NCI-H187 treated with DMSO at 0.1 percent for 48 hours (cell line): ENCODE results near the gene TOP2B.

Experiments used
- DNase-seq: peaks from one replicate; lab custom pipeline; 2025; lab: John Stamatoyannopoulos, UW

The TOP2B gene

DNA sequence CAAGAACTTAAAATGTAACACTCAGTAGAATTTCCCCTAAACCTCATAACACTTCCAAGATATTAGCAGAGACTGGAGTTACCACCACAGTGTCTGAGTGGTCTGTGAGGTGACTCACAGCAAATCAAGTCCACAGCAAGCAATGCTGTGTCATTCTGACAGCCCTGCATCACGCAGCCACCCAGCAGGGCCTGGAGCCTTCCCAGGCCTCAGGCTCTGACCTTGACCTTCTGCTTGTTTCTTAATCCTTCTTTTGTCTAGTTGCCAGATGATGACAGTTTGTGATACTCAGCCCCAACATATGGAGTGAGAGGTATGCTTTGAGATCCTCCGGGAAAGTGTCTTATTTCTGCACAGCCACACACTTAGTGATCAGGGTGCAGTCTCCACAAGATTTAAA lies 82.5 kb downstream of the TOP2B start:
- DNase-seq: no peak

DNA sequence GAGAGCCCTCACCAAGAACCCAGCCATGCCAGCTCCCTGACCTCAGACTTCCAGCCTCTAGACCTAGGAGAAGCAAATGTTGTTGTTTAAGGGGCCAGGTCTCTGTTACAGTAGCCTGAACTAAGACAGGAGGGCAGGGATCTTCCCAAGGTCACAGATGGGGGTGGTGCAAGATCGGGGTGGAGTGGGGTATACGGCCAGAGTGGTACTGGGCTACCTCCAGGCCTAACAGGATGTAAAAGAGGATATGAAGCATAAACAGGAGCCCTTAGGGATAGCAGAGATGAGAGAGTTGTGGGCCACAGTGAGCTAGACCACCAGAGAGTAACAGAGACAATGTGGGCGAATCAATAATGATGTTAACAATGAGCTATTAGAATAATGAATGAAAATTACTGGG lies 82.9 kb downstream of the TOP2B start:
- DNase-seq: no peak

DNA sequence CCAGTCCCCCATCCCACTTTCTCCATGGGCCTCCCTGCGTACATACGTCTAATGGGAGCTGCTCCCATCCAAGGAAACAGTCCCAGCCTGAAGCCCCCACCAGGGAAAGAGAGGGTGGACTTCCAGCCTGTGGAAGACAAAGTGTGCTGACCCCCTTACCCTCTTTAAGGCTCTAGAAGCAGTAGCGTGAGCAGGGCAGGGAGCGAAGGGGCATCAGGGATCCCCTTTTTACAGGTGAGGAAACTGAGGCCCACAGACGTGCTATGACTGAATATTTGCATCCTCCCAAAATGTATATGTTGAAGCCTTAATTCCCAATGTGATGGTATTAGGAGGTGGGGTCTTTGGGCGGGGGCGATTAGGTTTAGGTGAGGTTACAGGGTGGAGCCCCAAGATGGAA lies 83.4 kb downstream of the TOP2B start:
- no peak for DNase-seq

DNA sequence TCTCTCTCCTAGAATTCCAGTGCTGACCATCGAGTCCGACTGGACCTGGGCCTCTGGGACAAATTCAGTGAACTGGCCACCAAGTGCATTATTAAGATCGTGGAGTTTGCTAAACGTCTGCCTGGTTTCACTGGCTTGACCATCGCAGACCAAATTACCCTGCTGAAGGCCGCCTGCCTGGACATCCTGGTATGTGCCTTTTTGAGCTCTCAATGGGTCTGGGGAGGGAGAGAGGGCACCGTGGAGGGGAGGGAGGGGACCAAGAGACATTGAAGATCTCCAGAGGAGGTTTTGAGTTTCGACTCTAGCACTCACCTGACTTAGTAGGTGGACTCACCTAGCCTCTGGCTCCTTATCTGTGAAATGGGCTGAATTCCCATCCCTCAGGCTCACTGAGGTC lies 84.2 kb downstream of the TOP2B start:
- DNase-seq: no peak

DNA sequence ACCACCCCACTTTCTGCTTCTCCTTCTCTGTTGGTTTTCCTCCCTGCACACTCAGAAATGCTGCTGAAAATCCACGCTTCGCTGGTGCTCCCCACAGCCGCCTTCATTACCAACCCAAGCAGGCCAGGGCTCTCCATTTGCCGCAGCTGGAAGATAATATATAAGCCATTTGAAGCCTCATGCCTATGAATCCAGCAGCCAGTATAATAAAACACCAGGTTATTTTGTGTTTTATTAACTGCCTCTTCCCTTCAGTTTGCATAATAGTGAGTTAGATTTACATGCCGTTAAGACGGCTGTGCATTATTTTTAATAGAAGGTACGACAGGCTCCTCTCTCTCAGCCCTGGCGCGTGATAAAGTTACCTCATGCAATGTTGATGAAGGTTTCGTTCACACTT lies 86.6 kb downstream of the TOP2B start:
- DNase-seq: no peak

DNA sequence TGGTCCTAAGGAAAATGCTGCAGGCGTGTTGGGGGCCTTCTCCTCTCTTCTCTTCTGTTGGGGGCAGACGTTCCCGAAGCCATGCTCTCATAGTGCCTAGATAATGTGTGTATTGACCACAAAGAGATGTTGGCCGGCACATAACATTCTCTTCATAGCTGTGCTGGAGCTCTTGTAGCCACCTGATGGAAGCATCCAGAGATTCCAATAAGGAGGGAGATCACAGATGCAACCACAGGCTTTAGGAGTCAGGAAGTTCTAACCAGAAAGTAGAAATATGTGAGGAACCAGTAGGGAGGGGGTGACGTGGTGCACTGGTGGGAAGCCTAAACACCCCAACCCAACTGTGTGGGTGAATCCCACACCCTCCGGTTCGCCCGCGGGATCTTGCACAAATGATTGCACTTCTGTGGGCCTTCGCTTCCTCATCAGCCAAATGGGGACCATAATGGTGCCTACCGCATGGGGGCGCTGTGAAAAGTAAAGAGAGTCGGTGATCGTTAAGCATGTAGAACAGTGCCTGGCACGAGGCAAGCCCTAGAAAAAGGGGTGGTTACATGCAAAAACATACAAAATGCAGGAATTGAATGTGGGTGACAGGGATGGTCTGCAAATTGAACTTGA lies 87.8 kb downstream of the TOP2B start:
- no peak for DNase-seq

DNA sequence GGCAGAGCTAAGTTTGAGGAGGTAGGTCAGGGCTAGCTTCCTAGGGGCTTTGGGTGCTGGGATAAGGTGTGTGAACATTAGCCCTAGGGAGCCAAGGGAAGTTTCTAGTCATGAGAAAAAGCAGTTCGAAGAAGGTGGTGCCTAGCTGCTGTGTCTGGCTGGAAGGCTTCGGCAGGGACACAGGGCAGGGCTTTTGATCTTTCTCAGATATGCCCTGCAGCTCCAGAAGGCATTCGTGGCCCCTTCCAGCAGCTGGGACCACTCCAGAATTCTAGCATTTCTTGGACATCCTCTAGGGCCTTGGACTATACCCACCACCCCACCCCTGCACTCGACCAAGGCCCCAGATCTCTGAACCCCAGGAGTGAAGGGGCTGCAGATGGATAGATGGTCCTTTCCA lies 88.6 kb downstream of the TOP2B start:
- no peak for DNase-seq

DNA sequence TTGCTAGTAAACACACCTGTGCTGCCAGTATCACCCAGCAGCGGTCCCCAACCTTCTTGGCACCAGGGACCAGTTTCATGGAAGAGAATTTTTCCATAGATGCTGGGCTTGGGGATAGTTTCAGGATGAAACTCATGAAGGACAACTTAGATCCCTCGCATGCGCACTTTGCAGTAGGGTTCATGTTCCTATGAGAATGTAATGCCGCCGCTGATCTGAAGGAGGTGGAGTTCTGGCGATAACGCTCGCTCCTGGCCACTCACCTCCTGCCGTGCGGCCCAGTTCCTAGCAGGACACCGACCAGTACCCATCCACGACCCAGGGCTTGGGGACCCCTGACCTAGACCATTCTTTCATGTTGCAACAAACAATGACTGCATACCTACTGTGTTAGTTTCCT lies 89.7 kb downstream of the TOP2B start:
- DNase-seq: no peak

DNA sequence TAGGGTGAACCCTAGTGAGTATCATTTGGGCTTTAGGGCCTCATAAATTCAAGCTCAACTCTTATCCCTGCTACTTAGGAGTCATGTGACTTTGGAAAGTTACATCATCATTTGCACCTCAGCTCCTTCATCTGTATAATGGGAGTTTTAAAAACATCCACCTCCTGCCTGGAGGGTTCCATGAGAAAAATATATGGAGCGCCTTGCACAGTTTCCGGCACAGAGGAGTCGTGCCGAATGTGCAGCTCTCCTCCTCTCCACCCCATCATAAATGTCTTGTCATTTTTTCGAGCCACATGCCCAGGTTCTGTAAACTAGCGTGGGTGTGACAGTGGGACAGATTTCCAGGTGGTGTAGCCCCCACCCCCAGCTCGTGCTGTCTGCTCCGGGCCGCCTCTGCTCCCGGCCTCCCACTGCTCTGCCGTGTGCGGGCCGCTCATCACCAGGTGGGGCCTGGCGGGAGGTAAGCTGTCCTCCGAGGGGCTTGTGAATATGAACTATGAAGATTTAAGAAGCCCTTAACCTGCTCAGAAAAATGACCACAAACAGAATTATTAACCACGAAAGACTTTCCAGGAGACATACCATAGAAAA lies 90.4 kb downstream of the TOP2B start:
- DNase-seq: no peak

DNA sequence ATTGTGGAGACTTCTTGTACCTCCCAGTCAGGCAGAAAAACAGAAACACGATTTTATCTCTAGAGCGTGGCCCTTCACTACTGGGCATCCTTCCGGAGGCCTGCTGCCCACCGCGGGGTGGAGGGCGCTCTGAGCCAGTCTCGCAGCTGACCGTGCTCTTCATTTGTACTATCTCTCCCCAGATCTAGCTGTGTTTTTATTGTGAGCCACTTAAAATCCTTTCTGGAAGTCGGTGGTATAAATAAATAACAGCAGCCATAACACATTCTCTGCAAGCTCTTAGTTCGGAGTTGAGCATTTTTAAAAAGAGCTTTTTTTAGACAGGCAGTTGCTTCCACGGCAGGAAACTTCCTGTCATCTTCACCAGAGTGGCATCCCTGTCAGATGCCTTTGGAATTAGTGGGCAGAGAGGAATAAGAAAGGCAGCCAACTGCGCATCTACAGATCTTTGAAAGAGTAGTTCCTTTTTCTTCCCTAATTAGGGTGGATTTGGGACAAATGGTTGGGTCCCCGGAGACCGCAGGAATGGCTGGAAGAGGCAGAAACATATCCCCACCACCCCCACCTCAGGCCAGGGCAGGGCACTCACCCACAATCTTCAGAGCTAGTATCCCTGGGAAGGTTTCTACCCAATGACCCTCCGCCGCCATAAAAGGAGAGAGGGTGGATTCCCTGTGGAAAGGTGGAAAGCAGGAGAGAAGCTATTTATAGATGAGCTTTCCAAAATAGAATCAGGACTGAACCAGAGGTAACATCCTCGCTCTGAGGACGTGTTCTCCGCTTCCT lies 91.1 kb downstream of the TOP2B start:
- DNase-seq: no peak

DNA sequence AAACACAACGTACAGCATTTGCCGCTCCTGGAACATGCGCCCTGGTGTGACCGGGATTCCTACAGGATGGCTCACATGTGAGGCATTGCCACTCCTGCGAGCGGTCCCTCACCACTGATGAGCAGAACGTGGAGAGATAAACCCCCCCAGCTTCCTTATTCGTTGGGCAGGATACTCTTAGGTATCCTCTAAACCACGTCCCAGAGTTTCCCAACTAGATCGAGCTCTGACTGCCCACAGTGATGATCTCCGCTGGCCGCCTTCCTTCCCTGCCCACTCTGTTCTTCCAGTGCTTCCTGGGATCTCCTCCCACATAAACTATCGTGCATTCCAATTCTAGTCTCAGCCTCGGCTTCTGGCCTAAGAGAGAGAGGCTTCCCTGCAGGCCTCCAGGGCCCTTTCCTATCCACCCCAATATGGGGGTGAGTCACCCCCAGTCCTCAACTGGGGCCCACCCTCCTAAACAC lies 91.8 kb downstream of the TOP2B start:
- DNase-seq: no peak

DNA sequence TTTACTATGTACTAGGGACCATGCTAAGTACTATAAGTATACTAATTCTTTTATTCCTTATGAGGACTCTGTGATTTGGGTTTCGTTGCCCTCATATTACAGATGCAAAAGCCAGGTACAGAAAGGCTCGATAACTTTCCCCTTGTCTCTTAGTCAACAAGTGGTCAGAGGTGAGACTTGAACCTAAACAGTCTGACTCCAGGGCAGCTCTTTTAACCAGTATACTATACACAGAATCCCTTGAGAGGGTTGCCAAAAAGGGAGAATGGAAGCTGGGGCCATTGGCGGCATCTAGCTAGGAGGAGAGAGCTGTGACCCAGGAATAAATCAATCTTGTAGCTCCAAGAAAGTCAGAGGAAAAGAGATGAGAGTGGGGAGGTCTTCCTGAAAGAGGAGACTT lies 92.4 kb downstream of the TOP2B start:
- DNase-seq: no peak

DNA sequence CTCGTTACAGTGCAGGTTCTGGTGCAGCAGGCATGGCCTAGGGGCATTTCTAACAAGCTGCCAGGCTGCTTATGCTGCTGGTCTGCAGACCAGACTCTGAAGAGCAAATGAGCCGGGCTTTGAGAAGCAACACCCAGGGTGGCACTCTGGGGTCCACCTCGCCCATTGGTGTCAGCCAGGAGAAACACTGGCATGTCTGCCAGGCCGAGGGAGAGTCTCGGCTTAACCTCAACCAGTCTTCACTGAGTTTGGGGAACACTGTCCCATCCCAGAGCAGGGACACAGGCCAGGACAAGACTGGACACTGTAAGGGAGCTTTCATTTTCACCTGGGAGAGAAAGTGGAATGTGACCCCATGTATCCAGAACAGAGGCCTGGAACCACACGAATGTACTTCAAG lies 93.4 kb downstream of the TOP2B start:
- no peak for DNase-seq

DNA sequence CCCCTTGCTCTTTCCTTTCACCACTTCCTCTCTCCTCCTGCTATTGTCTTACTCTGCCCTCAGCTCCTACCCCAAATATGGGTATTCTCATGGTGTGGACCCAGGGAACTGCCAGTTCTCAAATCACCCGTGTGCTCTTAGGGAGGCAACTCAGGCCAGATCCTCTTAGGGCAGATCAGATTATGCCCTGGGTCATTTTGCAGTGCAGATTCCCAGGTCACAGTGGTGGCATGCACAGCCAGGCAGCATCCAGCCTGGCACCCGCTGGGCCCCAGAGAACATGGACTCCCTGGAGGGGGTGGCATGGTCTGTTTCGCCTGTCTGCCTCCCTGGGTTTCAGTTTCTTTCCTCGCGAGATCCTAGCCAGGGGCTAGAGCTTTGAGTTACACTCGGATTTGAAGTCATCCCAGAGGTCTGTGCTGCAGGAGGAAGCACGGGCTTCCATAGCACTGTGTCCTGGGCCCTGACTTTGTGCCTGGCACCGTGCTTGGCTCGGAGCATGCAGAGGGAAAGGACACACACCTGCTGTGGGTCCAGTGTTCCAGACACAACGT lies 96.1 kb downstream of the TOP2B start:
- DNase-seq: no peak

DNA sequence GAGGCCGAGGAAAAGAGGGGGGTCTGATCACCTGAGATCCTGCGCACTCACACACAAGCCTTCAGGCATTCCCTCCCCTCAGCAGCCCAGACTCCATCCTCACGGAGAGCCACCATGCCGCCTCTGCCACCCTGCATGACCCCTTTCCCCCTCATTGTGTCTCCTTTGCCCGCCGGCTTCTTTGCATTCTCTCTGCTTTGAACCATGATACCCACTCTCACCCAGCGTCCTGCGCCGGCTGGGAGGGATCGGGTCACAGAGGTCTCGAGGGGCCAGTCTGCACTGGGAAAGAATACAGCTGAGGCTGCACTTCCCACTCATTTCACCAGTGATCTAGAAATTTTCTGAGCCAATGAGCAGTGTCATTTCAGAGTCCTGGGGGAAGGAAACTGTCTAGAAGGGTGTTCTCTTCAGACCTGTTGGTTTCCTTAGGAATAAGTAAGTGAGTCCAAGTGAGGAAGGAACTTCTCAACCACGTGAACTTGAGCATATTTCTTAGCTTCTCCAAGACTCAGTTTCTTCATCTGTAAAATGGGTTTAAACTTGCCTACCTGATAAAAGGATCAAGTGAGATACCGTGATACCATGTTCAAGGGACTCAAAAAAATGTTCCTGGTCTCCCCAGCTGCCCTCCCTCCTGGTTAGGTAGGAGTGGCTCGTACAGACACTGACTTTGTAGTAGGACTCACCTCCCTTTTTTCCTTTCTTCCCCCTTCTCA lies 96.7 kb downstream of the TOP2B start:
- no peak for DNase-seq

DNA sequence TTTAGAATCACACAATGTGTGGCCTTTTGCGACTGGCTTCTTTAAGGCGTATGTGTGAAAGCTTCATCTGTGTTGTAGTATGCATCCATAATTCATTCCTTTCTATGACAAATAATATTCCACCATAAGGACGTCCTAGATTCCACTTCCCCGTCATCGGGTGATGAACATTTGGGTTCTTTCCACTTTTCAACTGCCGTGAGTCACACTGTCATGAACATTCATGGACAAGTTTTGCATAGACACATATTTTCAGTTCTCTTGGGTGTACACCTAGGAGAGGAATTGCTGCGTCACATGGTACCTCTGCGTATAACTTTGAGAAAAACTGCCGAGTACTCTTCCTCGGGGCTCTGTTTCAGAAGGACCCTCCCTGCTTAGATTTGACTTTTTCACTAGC lies 97.3 kb downstream of the TOP2B start:
- no peak for DNase-seq

DNA sequence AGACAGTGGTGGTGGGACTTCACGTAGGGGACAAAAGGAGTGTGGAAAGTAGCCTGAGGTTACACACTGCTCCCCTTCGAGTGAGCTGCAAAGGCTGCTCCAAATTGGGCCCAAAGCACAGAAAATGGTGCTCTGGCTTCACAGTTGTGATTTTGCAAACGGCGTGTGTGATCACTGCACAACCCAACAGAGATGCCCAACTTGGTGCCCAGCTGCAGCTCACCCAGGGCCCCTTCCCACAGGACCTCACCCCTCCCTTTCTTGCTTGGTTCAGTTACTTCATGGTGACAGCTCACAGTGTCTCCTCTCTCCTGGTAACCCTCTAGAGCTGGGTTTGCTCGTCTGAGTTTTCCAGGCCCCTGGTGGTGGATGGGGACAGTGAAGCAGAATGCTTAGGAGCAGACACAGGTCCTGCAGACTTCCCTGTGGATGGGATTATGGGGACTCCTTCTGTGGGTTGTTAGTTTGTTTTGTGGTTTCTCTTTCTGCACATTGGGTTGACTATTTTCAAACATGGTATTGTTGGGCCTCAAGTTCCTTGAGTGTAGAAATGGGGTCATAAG lies 98.3 kb downstream of the TOP2B start:
- no peak for DNase-seq

DNA sequence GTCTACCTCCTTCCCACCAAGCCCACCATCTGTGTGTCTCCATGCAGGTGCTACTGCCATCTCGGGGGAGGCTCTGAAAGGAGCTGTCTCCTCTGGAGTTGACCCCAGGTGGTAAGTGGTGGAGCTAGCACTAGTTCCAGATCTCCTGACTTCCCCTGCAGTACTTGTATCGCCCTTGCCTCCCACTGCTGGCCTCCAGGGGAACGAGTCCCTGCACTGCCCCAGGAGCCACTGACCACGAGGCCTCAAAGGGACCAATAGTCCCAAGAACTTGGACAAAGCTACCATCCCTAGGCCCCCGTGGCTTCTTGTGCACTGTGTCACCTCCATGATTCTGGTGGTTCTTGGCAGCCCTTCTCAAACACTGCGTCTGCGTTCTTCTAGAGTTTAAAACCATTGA lies 98.9 kb downstream of the TOP2B start:
- no peak for DNase-seq

DNA sequence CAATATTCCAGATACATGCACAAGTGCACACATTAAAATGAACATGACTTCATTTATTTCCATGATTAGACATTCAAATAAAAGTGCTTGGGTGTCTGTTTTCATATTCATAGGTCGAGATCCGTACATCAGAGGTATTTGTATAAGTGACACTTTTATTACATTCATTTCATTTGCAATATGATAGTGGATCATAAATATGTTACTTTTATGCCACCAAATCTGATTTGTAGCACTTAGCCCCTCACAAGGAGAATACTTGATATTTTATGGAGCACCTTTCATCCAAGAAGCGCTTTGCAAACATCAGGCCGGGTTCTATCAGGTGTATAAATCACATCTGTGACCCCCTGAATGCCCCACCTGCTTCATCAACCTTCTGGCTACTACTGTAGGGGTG lies 100.6 kb downstream of the TOP2B start:
- DNase-seq: no peak

DNA sequence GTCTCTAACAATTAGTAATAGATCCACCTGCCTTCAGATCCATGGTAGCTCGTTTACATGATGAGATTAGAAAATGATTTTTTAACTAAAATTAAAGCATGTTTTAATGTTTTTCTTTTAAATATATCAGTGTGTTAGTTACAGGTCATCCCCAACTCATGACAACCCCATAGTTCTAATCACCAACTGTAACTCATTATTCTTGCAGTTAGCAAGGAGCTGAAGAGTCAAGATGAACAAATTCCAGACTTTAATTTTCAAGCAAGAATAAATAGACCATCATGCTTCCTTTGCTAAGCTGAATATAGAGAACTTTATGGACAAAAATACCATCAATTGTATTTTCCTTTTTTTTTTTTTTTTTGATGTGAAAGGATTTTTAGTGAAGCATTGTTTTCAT lies 101.1 kb downstream of the TOP2B start:
- no peak for DNase-seq

DNA sequence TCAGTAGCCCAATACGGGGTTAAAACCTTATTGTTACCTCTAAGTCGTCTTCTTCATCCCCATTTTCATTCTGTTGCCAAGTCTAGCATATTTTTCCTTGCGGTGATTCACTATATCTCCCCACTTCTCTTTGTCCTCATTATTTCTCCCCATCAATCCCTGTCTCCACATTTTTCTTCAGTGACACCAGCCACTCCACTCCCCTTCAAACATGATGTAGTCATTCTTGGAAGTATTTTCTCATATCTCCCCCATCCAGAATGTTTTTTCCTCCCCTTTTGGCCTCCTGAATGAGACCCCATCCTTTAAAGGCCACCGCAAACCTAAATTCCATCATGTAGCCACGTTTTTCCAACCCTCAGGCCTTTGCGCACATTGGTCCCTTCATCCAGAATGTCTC lies 105.9 kb downstream of the TOP2B start:
- no peak for DNase-seq

DNA sequence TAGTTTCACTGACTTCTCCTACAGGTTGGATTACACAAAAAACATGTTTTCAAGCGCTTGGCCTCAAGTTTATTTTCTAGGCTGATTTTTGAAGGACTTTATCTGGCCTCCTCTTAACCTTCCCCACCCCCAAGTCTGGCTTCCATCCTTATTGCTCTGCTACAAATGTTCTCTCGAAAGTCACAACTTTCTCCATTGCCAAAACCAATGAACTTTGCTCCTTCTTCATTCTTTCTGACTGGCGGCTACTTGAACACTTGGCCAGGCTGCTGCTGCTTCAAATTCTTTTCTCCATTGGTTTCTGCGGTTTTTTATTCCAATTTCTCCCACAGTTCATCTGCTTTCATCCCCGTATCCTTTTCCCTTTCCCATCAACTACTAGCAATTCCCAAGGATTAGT lies 106.6 kb downstream of the TOP2B start:
- no peak for DNase-seq
